Esophagus muscularis mucosa (tissue), 4 donors: ENCODE data around the gene RNASEH1. TPM values are rescaled to one million over a fixed set of nuclear protein-coding genes. Genes with fewer than 3 reads are reported as not detected.
"Not testable (repeated sequence)": the region's sequence is repeated elsewhere in the genome, so short reads cannot be mapped to it uniquely, and the experiment has no call there.

Experiments
- DNase-seq: peaks from one replicate; pipeline ENCODE4 v3.0.0-alpha.2; 2017; ENCODE audit errors: extremely low spot score
- H3K27ac ChIP-seq, 4 donors: fragments of 200-600 bp; sonication (generic); replicated peaks in 1 of 4; 1 replicate in 3 of 4; 2 replicates in 1 of 4; pipeline ENCODE4 v1.5.1; 2016 to 2019; ENCODE audit warnings: mild to moderate bottlenecking in 1 of 4
- H3K27me3 ChIP-seq, 4 donors: fragments of 200-600 bp; sonication (generic); one replicate each; pipeline versions ENCODE4 v1.5.1 to v1.6.0; 2016 to 2019
- H3K36me3 ChIP-seq, 4 donors: fragments of 200-600 bp; sonication (generic); one replicate each; pipeline ENCODE4 v1.5.1; 2016 to 2019
- H3K4me1 ChIP-seq, 4 donors: fragments of 200-600 bp; sonication (generic); one replicate each; pipeline ENCODE4 v1.5.1; 2016 to 2019
- H3K4me3 ChIP-seq, 4 donors: fragments of 200-600 bp; sonication (generic); 1 replicate in 2 of 4; 2 replicates in 2 of 4; pipeline ENCODE4 v1.5.1; 2016 to 2019; ENCODE audit warnings: mild to moderate bottlenecking in 4 of 4, moderate library complexity in 1 of 4
- H3K9me3 ChIP-seq, 4 donors: fragments of 200-600 bp; sonication (generic); 1 replicate in 3 of 4; 2 replicates in 1 of 4; pipeline ENCODE4 v1.5.1; 2016 to 2019
- EP300 ChIP-seq: sonication (generic); formaldehyde crosslinking; IDR thresholded peaks from one replicate; pipeline ENCODE4 v1.6.1; 2017; ENCODE audit warnings: antibody characterized with exemption
- POLR2A ChIP-seq: fragments of 450-650 bp; IDR thresholded peaks from one replicate; pipeline ENCODE4 v1.6.1; 2017; ENCODE audit warnings: antibody characterized with exemption, moderate library complexity, mild to moderate bottlenecking, low read depth
- POLR2AphosphoS5 ChIP-seq, 2 donors: sonication (generic); formaldehyde crosslinking; IDR thresholded peaks; one replicate each; pipeline ENCODE4 v1.6.1; 2017; ENCODE audit warnings: antibody characterized with exemption in 2 of 2
- WGBS: methylation state at CpG from one replicate; pipeline ENCODE4 v1.1.5; 2018; 5-methylcytosine and 5-hydroxymethylcytosine counted together
- intact Hi-C: fragments of 100-400 bp; cut with DNase I; formaldehyde crosslinking; loops from one replicate; pipeline ENCODE4 v1.15.1; 2023
- total RNA-seq, 4 donors: library from RNA; depleted of rRNA; stranded (reverse); fragments of >200 nt; gene quantifications; one replicate each; pipeline versions ENCODE4 v1.1.0 to v1.2.1, GENCODE V29; 2016
- TF ChIP-seq, protein P1 (sequence below), 3 experiments: fragments of 200-600 bp in 2 of 3; fragments of 450-650 bp in 1 of 3; sonication (generic) in 2 of 3; IDR thresholded peaks; one replicate each; pipeline ENCODE4 v1.5.1; 2017 to 2019; ENCODE audit warnings: antibody characterized with exemption in 3 of 3, mild to moderate bottlenecking in 2 of 3, moderate library complexity in 1 of 3

Gene RNASEH1
- total RNA-seq, 4 donors from 2014 or later: 30.2 to 36.5 (median 34.5) TPM

DNA sequence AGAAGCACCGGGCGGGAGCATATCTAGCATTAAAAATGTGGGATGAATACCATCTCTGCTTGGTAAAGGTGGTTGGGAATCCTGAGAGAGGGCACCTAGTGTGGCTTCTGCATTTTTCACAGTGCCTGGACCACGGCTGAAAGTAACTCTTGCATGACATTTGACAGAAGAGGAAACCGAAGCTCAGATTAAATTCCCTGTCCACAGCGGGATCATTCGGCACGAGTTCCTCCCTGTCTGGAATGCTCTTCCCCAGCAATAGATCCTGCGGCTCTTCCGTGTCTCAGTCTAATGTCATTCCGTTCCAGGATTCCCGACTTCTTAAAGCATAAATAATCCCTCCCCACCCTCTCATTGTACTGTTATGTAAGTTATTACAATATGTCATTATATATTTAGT lies 16.0 kb upstream of the RNASEH1 start:
- WGBS: 94% methylated on average over 11 of the region's 11 CpGs
- intact Hi-C loops: loop anchor here (2.0 kb wide), 1 partner anchor 15 kb away; the partner anchor contains the start of gene RNASEH1
- DNase-seq: no peak
- Histone ChIP-seq H3K36me3 (peaks cover 11 to 34% (median 26%) of the 10 kb centered on the region in 4 donors), H3K4me1 (peaks cover 35 to 49% (median 40%) of the 10 kb centered on the region in 4 donors), H3K9me3 (no peaks in the 10 kb centered on the region), H3K4me3 (peak overlapping the region in 1 of 4 donors; percentile 83), H3K27ac (no peak overlapping the region), H3K27me3 (no peaks in the 10 kb centered on the region)
- no peak for TF ChIP-seq POLR2A
- TF ChIP-seq, protein P1, sequence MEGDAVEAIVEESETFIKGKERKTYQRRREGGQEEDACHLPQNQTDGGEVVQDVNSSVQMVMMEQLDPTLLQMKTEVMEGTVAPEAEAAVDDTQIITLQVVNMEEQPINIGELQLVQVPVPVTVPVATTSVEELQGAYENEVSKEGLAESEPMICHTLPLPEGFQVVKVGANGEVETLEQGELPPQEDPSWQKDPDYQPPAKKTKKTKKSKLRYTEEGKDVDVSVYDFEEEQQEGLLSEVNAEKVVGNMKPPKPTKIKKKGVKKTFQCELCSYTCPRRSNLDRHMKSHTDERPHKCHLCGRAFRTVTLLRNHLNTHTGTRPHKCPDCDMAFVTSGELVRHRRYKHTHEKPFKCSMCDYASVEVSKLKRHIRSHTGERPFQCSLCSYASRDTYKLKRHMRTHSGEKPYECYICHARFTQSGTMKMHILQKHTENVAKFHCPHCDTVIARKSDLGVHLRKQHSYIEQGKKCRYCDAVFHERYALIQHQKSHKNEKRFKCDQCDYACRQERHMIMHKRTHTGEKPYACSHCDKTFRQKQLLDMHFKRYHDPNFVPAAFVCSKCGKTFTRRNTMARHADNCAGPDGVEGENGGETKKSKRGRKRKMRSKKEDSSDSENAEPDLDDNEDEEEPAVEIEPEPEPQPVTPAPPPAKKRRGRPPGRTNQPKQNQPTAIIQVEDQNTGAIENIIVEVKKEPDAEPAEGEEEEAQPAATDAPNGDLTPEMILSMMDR (IDR thresholded peaks at IDR 0.05): no peak
- no peak for TF ChIP-seq POLR2AphosphoS5 (IDR thresholded peaks at IDR 0.05)
- TF ChIP-seq EP300: no peak

DNA sequence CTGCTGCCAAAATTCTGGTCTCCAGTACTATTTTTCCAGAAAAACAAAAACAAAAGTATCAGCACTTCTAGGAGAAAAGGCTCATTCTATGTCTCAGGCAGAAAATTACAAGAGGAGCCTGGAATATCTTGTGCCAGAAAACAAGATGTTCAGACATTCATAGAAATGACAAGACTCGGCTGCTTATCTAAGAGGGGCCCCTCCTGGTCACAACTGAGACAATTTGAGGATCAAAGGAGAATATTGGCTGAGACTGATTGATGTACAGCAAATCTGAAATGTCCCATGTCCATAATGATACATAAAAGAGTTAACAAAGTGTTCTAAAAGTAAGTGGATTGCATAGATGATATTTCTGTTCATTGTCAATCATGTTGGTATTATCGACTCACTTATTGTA lies 14.5 kb upstream of the RNASEH1 start:
- H3K27me3 ChIP-seq: no peaks in the 10 kb centered on the region
- WGBS: 79% methylated on average over 2 of the region's 2 CpGs
- H3K4me1 ChIP-seq: peaks cover 23 to 34% (median 25%) of the 10 kb centered on the region in 4 donors
- H3K27ac ChIP-seq: no peak overlapping the region
- intact Hi-C loops: no loop called here
- peaks cover 5 to 19% (median 11%) of the 10 kb centered on the region in 4 donors for H3K36me3 ChIP-seq
- DNase-seq: no peak
- H3K4me3 ChIP-seq: no peak overlapping the region
- H3K9me3 ChIP-seq: no peaks in the 10 kb centered on the region
- TF ChIP-seq, protein P1 (IDR thresholded peaks at IDR 0.05): no peak
- TF ChIP-seq POLR2AphosphoS5 (IDR thresholded peaks at IDR 0.05) (no peak), POLR2A (no peak), EP300 (no peak)

DNA sequence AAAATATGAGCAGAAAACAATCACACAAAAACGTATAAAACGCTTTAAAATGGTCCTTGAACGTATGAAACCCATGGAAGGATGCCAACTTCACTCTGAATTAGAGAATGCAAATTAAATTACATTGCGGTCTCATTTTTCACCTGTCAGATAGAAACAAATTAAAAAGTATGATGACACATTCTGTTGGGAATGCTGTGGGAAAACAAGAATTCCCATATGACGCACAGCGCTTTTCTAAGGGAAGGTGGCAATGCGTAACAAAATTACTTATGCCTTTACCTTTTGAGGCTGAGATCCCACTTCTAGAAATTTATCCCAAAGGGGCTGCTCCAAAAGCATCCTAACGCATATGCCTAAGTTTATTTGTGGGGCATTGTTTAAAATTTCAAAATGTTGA lies 13.2 kb upstream of the RNASEH1 start:
- no peak for TF ChIP-seq EP300
- TF ChIP-seq, protein P1 (IDR thresholded peaks at IDR 0.05): no peak
- no peak for TF ChIP-seq POLR2A
- intact Hi-C loops: no loop called here
- no peak for DNase-seq
- Histone ChIP-seq H3K36me3 (peaks cover 0 to 6% (median under 1%) of the 10 kb centered on the region in 4 donors), H3K4me3 (no peak overlapping the region), H3K27ac (no peak overlapping the region), H3K4me1 (peaks cover 10 to 21% (median 12%) of the 10 kb centered on the region in 4 donors), H3K27me3 (no peaks in the 10 kb centered on the region), H3K9me3 (no peaks in the 10 kb centered on the region)
- 83% methylated on average over 8 of the region's 8 CpGs for WGBS

DNA sequence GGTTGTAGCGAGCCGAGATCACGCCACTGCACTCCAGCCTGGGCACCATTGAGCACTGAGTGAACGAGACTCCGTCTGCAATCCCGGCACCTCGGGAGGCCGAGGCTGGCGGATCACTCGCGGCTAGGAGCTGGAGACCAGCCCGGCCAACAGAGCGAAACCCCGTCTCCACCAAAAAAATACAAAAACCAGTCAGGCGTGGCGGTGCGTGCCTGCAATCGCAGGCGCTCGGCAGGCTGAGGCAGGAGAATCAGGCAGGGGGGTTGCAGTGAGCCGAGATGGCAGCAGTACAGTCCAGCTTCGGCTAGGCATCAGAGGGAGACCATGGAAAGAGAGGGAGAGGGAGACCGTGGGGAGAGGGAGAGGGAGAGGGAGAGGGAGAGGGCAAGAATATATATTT lies 11.5 kb upstream of the RNASEH1 start:
- intact Hi-C loops: not testable (repeated sequence)

DNA sequence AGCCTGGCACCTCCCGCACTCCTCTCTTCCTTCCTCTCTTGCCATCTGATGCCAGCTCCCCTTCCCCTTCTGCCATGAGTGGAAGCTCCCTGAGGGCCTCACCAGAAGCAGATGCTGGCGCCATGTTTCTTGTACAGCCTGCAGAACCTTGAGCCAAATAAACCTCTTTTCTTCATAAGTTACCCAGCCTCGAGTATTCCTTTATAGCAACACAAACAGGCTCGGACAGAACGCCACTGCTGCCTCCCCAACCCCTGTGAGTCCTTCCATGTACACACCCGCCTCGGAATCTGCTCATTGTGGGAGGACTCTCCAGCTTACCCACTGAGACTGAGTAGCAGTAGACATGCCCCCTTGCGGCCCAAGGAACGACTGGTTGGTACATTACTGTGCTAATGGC lies 8.7 kb upstream of the RNASEH1 start:
- WGBS: 95% methylated on average over 9 of the region's 9 CpGs
- no peak for DNase-seq
- Histone ChIP-seq H3K36me3 (peaks cover 0 to 8% (median 0%) of the 10 kb centered on the region in 4 donors), H3K27me3 (no peaks in the 10 kb centered on the region), H3K4me3 (no peak overlapping the region), H3K27ac (no peak overlapping the region), H3K9me3 (no peaks in the 10 kb centered on the region), H3K4me1 (no peaks in the 10 kb centered on the region)
- intact Hi-C loops: no loop called here
- TF ChIP-seq EP300: no peak
- TF ChIP-seq POLR2AphosphoS5 (IDR thresholded peaks at IDR 0.05): no peak
- TF ChIP-seq POLR2A: no peak
- TF ChIP-seq, protein P1 (IDR thresholded peaks at IDR 0.05): no peak

More for the DNA sequence above, 11.5 kb upstream of the RNASEH1 start:
- not testable (repeated sequence) for H3K27ac ChIP-seq, H3K36me3 ChIP-seq, H3K27me3 ChIP-seq, DNase-seq, H3K4me3 ChIP-seq, H3K9me3 ChIP-seq
- 95% methylated on average over 12 of the region's 23 CpGs for WGBS
- peaks cover 3 to 10% (median 3%) of the 10 kb centered on the region in 4 donors for H3K4me1 ChIP-seq
